Measurements from ENCODE around the gene MEX3D.
"Not testable (repeated sequence)": the region's sequence is repeated elsewhere in the genome, so short reads cannot be mapped to it uniquely, and the experiment has no call there.

Gene MEX3D

DNA sequence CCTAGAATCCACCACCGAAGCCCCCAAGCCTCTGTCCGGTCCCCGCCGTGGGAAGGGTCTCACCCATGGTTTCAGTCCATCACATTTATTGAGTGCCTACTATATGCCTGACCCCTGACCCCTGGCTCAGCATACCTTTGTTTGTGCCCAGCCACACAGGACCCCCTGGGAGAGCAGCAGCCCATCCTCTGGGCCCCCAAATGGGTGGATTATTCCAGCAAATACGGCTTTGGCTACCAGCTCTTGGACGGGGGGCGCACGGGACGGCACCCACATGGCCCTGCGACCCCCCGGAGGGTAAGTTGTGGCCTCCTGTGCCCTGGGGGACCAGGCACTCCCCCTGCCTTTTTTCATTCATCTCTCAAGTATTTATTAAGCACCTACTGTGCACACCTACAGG is 36.5 kb downstream of the MEX3D start:
- in situ Hi-C loops (cut with HindIII; ENCODE audit: low sequenced_read_pairs): no loop called here
- no peak for DNase-seq (ENCODE audit: low read depth, low spot score)
- TF ChIP-seq CTCF (IDR thresholded peaks at IDR 0.05; ENCODE audit: low read depth, low read length): no peak
- H3K4me3 ChIP-seq (ENCODE audit: low read depth, low read length): no peak overlapping the region

DNA sequence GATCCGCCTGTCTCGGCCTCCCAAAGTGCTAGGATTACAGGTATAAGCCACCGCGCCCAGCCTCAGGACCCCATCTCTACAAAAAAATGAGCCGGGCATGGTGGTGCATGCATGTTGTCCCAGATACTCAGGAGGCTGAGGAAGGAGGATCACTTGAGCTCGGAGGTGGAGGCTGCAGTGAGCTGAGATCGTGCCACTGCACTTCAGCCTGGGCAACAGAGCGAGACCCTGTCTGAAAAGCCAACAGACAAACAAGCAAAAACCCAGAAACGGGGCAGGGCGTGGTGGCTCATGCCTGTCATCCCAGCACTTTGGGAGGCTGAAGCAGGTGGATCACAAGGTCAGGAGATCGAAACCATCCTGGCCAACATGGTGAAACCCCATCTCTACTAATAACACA is 37.3 kb downstream of the MEX3D start:
- H3K4me3 ChIP-seq (ENCODE audit: low read depth, low read length); in situ Hi-C loops (cut with HindIII; ENCODE audit: low sequenced_read_pairs); DNase-seq (ENCODE audit: low read depth, low spot score): not testable (repeated sequence)

DNA sequence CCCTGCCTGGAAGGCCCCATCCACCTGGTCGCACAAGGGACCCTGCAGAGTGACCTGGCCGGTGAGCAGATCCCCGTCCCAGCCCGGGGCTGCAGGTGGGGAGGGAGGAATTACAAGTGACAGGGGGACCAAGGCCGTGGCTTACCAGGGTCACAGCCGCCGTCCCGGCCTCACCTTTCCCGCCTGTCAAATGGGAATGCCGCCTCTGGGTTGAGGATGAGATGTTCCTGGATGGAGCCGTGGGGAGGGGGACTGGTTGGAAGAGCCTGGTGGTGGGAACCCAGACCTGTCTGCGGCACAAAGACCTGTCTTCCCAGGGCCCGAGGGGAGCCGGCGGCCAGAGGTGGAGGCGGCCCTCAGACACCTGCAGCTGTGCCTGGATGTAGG is 38.7 kb downstream of the MEX3D start:
- TF ChIP-seq CTCF (IDR thresholded peaks at IDR 0.05; ENCODE audit: low read depth, low read length): no peak
- in situ Hi-C loops (cut with HindIII; ENCODE audit: low sequenced_read_pairs): no loop called here
- H3K4me3 ChIP-seq (ENCODE audit: low read depth, low read length): no peak overlapping the region
- DNase-seq (ENCODE audit: low read depth, low spot score): no peak

DNA sequence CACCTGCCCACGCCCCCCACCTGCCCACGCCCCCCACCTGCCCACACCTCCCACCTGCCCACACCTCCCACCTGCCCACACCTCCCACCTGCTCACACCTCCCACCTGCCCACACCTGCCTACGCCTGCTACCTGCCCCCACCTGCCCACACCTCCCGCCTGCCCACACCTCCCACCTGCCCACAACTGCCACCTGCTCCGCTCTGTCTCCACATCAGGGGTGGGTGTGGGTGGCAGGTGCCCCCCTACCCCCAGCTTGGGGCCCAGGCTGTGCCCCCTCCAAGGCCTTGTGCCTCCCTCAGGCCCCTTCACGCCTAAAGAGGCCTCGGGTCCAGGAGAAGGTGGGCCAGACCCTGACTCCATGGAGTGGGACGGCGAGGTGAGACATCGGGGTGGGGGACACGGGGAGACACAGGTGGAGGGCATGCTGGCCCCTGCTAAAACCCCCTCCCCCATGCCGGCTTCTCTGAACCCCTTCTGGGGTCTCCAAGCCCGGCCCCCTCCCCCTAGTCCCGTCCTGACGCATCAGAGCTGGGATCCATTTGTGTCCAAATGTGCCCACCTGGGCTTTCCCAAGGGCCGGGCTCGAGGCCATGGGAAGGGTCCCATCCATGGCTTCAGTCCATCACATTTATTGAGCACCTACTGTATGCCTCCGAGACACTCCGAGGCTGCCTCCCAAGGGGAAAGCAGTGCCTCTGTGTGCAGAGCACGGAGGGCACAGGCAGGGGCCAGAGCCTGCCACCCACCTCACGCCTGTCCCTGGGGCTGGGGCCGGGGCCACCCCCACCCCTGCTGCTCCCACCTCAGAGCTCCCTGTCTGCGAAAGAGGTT is 39.3 kb downstream of the MEX3D start:
- no peak overlapping the region for H3K4me3 ChIP-seq (ENCODE audit: low read depth, low read length)
- DNase-seq (ENCODE audit: low read depth, low spot score): no peak
- TF ChIP-seq CTCF (IDR thresholded peaks at IDR 0.05; ENCODE audit: low read depth, low read length): no peak
- in situ Hi-C loops (cut with HindIII; ENCODE audit: low sequenced_read_pairs): no loop called here

- in situ Hi-C loops (cut with HindIII; ENCODE audit: low sequenced_read_pairs): no loop called here
- DNase-seq (ENCODE audit: low read depth, low spot score): no peak
- TF ChIP-seq CTCF (IDR thresholded peaks at IDR 0.05; ENCODE audit: low read depth, low read length): no peak
- no peak overlapping the region for H3K4me3 ChIP-seq (ENCODE audit: low read depth, low read length)
These were observed 40.3 kb downstream of the MEX3D start for GRCh38 chr19:1527650-1528309.

GRCh38 chr19:1526979-1527649 is 41.0 kb downstream of the MEX3D start:
- no peak for DNase-seq (ENCODE audit: low read depth, low spot score)
- in situ Hi-C loops (cut with HindIII; ENCODE audit: low sequenced_read_pairs): no loop called here
- H3K4me3 ChIP-seq (ENCODE audit: low read depth, low read length): no peak overlapping the region
- no peak for TF ChIP-seq CTCF (IDR thresholded peaks at IDR 0.05; ENCODE audit: low read depth, low read length)

Measured in astrocyte of the spinal cord (primary cell).